22Rv1 (cell line): ENCODE results near the gene CDR2L.
"Not testable (repeated sequence)": the region's sequence is repeated elsewhere in the genome, so short reads cannot be mapped to it uniquely, and the experiment has no call there.

ENCODE experiments used
- ZFX ChIP-seq: fragments of 450-650 bp; IDR thresholded peaks from 2 replicates; pipeline ENCODE4 v1.6.1; 2017; ENCODE audit warnings: antibody characterized with exemption, borderline replicate concordance
- TF ChIP-seq, protein P1 (sequence below): fragments of 450-650 bp; IDR thresholded peaks from 2 replicates; pipeline ENCODE4 v1.5.1; 2017; ENCODE audit warnings: mild to moderate bottlenecking

GRCh38 chr17:75006084-75006483, 18.7 kb downstream of the CDR2L start:
- TF ChIP-seq, protein P1, sequence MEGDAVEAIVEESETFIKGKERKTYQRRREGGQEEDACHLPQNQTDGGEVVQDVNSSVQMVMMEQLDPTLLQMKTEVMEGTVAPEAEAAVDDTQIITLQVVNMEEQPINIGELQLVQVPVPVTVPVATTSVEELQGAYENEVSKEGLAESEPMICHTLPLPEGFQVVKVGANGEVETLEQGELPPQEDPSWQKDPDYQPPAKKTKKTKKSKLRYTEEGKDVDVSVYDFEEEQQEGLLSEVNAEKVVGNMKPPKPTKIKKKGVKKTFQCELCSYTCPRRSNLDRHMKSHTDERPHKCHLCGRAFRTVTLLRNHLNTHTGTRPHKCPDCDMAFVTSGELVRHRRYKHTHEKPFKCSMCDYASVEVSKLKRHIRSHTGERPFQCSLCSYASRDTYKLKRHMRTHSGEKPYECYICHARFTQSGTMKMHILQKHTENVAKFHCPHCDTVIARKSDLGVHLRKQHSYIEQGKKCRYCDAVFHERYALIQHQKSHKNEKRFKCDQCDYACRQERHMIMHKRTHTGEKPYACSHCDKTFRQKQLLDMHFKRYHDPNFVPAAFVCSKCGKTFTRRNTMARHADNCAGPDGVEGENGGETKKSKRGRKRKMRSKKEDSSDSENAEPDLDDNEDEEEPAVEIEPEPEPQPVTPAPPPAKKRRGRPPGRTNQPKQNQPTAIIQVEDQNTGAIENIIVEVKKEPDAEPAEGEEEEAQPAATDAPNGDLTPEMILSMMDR: not testable (repeated sequence)
- TF ChIP-seq ZFX: not testable (repeated sequence)
